CD4-positive, alpha-beta T cell treated with Interleukin-17A for 1 hour (primary cell): ENCODE measurements around the gene NOL9.
A peak's percentile ranks its signal among the peaks of the same experiment; 100 is the strongest.

Experiments
- DNase-seq: peaks from one replicate; pipeline ENCODE4 v3.0.0-alpha.2; 2020

NOL9 gene

GRCh38 chr1:6486433-6487011 lies 67.8 kb downstream of the NOL9 start:
- DNase-seq = peak; percentile 85

GRCh38 chr1:6485168-6486101 lies 68.9 kb downstream of the NOL9 start:
- no peak for DNase-seq

GRCh38 chr1:6484826-6485167 lies 69.5 kb downstream of the NOL9 start:
- no peak for DNase-seq

GRCh38 chr1:6483761-6484117 lies 70.6 kb downstream of the NOL9 start:
- no peak for DNase-seq

GRCh38 chr1:6483017-6483760 lies 71.1 kb downstream of the NOL9 start:
- DNase-seq = no peak

- no peak for DNase-seq
Measured at GRCh38 chr1:6481820-6482219, 72.5 kb downstream of the NOL9 start.

- no peak for DNase-seq
Measured at GRCh38 chr1:6477039-6477820, 77.1 kb downstream of the NOL9 start.

- no peak for DNase-seq
Measured at GRCh38 chr1:6476483-6476882, 77.8 kb downstream of the NOL9 start.

- peak; percentile 85 for DNase-seq
Measured at GRCh38 chr1:6475381-6476133, 78.8 kb downstream of the NOL9 start.

- no peak for DNase-seq
Measured at GRCh38 chr1:6474815-6475282, 79.5 kb downstream of the NOL9 start.

- no peak for DNase-seq
Measured at GRCh38 chr1:6473974-6474814, 80.1 kb downstream of the NOL9 start.

GRCh38 chr1:6473156-6473555 lies 81.2 kb downstream of the NOL9 start:
- no peak for DNase-seq

- no peak for DNase-seq
Measured at GRCh38 chr1:6472391-6472790, 81.9 kb downstream of the NOL9 start.

GRCh38 chr1:6471970-6472368 lies 82.3 kb downstream of the NOL9 start:
- no peak for DNase-seq
